Measurements from ENCODE around the gene MOK. TPM values are rescaled to one million over a fixed set of nuclear protein-coding genes. Genes with fewer than 3 reads are reported as not detected.
"Not testable (repeated sequence)": the region's sequence is repeated elsewhere in the genome, so short reads cannot be mapped to it uniquely, and the experiment has no call there.

The MOK gene
- total RNA-seq, 1 donor from 2014 or later = 6.5 TPM

DNA sequence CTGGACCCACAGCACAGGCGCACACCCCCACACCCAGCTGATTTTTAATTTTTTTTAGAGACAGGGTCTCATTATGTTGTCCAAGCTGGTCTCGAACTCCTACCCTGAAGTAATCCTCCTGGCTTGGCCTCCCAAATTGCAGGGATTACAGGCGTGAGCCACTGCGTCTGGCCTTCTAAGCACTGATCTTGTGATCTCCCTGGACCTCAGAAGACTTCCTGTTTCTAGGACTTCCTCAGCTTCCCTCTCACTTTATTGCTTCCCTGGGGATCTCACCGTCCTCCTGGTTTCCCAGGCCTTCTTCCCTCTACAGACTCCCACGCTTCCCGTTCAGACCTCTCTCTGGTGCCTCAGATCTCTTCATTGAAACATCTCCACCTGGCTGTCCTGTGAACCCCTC lies 28.4 kb upstream of the MOK start:
- peaks cover 2% of the 10 kb centered on the region for H3K4me1 Mint-ChIP-seq (ENCODE audit: low read depth, unreplicated experiment)
- peaks cover 6% of the 10 kb centered on the region for H3K27me3 Mint-ChIP-seq (ENCODE audit: unreplicated experiment)
- DNase-seq = no peak
- peak overlapping the region; percentile 18 for H3K27ac Mint-ChIP-seq (ENCODE audit: unreplicated experiment)
- no peak overlapping the region for H3K4me3 Mint-ChIP-seq (ENCODE audit: unreplicated experiment)
- no peaks in the 10 kb centered on the region for H3K36me3 Mint-ChIP-seq (ENCODE audit: unreplicated experiment)
- H3K9me3 Mint-ChIP-seq (ENCODE audit: unreplicated experiment) = no peaks in the 10 kb centered on the region
- TF ChIP-seq, protein P1, sequence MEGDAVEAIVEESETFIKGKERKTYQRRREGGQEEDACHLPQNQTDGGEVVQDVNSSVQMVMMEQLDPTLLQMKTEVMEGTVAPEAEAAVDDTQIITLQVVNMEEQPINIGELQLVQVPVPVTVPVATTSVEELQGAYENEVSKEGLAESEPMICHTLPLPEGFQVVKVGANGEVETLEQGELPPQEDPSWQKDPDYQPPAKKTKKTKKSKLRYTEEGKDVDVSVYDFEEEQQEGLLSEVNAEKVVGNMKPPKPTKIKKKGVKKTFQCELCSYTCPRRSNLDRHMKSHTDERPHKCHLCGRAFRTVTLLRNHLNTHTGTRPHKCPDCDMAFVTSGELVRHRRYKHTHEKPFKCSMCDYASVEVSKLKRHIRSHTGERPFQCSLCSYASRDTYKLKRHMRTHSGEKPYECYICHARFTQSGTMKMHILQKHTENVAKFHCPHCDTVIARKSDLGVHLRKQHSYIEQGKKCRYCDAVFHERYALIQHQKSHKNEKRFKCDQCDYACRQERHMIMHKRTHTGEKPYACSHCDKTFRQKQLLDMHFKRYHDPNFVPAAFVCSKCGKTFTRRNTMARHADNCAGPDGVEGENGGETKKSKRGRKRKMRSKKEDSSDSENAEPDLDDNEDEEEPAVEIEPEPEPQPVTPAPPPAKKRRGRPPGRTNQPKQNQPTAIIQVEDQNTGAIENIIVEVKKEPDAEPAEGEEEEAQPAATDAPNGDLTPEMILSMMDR (IDR thresholded peaks at IDR 0.05; ENCODE audit: partially characterized antibody, unreplicated experiment) = no peak

DNA sequence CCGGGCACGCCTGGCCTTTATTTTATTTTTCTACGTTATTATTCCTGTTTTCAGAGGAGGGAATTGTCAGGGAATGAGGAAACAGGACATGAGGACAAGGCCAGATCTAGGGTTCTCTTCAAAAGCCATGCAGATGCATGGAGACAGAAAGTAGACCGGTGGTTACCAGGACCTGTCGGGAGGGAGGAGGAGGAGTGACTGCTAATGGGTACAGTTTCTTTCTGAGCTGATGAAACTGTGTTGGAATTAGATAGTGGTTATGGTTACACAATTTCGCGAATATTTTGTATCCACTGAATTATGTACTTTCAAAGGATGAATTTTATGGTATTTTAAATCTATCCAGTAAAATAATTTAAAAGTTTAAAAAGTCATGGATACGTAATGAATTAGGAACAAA lies 25.8 kb upstream of the MOK start:
- Mint-ChIP-seq H3K4me3 (ENCODE audit: unreplicated experiment) (no peak overlapping the region), H3K9me3 (ENCODE audit: unreplicated experiment) (no peaks in the 10 kb centered on the region), H3K36me3 (ENCODE audit: unreplicated experiment) (no peaks in the 10 kb centered on the region), H3K27ac (ENCODE audit: unreplicated experiment) (no peak overlapping the region), H3K27me3 (ENCODE audit: unreplicated experiment) (no peaks in the 10 kb centered on the region), H3K4me1 (ENCODE audit: low read depth, unreplicated experiment) (peaks cover 8% of the 10 kb centered on the region)
- TF ChIP-seq, protein P1 (IDR thresholded peaks at IDR 0.05; ENCODE audit: partially characterized antibody, unreplicated experiment) = no peak
- DNase-seq = no peak

GRCh38 chr14:102329381-102329780 lies 24.4 kb upstream of the MOK start:
- not testable (repeated sequence) for H3K4me1 Mint-ChIP-seq (ENCODE audit: low read depth, unreplicated experiment); H3K9me3 Mint-ChIP-seq (ENCODE audit: unreplicated experiment); H3K4me3 Mint-ChIP-seq (ENCODE audit: unreplicated experiment); H3K27ac Mint-ChIP-seq (ENCODE audit: unreplicated experiment); H3K36me3 Mint-ChIP-seq (ENCODE audit: unreplicated experiment); DNase-seq; H3K27me3 Mint-ChIP-seq (ENCODE audit: unreplicated experiment)

- no peak for DNase-seq
- TF ChIP-seq, protein P1 (IDR thresholded peaks at IDR 0.05; ENCODE audit: partially characterized antibody, unreplicated experiment) = no peak
- H3K27ac Mint-ChIP-seq (ENCODE audit: unreplicated experiment) = no peak overlapping the region
- no peaks in the 10 kb centered on the region for H3K27me3 Mint-ChIP-seq (ENCODE audit: unreplicated experiment)
- H3K4me1 Mint-ChIP-seq (ENCODE audit: low read depth, unreplicated experiment) = peaks cover 10% of the 10 kb centered on the region
- H3K4me3 Mint-ChIP-seq (ENCODE audit: unreplicated experiment) = no peak overlapping the region
- H3K9me3 Mint-ChIP-seq (ENCODE audit: unreplicated experiment) = no peaks in the 10 kb centered on the region
- no peaks in the 10 kb centered on the region for H3K36me3 Mint-ChIP-seq (ENCODE audit: unreplicated experiment)
These were observed 21.6 kb upstream of the MOK start for GRCh38 chr14:102326583-102326982.

GRCh38 chr14:102325791-102326345 lies 20.9 kb upstream of the MOK start:
- Mint-ChIP-seq H3K27me3 (ENCODE audit: unreplicated experiment) (no peaks in the 10 kb centered on the region), H3K27ac (ENCODE audit: unreplicated experiment) (no peak overlapping the region)
- TF ChIP-seq, protein P1 (IDR thresholded peaks at IDR 0.05; ENCODE audit: partially characterized antibody, unreplicated experiment) = no peak

More at GRCh38 chr14:102325791-102326345, 20.9 kb upstream of the MOK start:
- Mint-ChIP-seq H3K4me3 (ENCODE audit: unreplicated experiment) (no peak overlapping the region), H3K36me3 (ENCODE audit: unreplicated experiment) (no peaks in the 10 kb centered on the region), H3K9me3 (ENCODE audit: unreplicated experiment) (no peaks in the 10 kb centered on the region), H3K4me1 (ENCODE audit: low read depth, unreplicated experiment) (peaks cover 10% of the 10 kb centered on the region)
- DNase-seq = peak; percentile 61

Data from glutamatergic neuron (in vitro differentiated cells).